Measurements from ENCODE around the gene ROR1.

Gene ROR1

DNA sequence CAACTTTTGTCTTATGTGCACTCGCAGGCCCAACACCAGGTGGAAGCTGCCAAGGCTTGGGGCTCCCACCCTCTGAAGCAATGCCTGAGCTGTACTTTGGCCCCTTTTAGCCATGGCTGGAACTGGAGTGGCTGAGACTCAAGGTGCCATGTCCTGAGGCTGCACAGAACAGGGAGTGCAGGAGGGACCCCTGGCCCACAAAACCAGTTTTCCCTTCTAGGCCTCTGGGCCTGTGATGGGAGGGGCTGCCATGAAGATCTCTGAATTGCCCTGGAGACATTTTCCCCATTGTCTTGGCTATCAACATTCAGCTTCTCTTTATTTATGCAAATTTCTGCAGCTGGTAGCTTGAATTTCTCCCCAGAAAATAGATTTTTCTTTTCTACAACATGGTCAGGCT lies 57.6 kb downstream of the ROR1 start:
- no peak for TF ChIP-seq ZNF274 (IDR thresholded peaks at IDR 0.05; ENCODE audit: low read depth, low read length)
- H3K4me3 ChIP-seq (ENCODE audit: low read length) = no peak overlapping the region

- H3K4me3 ChIP-seq (ENCODE audit: low read length) = no peak overlapping the region
Observed at GRCh38 chr1:63833363-63834119, 59.7 kb downstream of the ROR1 start.

GRCh38 chr1:63835128-63835527 lies 61.3 kb downstream of the ROR1 start:
- H3K4me3 ChIP-seq (ENCODE audit: low read length) = no peak overlapping the region
- no peak for TF ChIP-seq ZNF274 (IDR thresholded peaks at IDR 0.05; ENCODE audit: low read depth, low read length)

More at GRCh38 chr1:63833363-63834119, 59.7 kb downstream of the ROR1 start:
- no peak for TF ChIP-seq ZNF274 (IDR thresholded peaks at IDR 0.05; ENCODE audit: low read depth, low read length)

GRCh38 chr1:63836374-63836773 lies 62.6 kb downstream of the ROR1 start:
- no peak overlapping the region for H3K4me3 ChIP-seq (ENCODE audit: low read length)
- TF ChIP-seq ZNF274 (IDR thresholded peaks at IDR 0.05; ENCODE audit: low read depth, low read length) = no peak

DNA sequence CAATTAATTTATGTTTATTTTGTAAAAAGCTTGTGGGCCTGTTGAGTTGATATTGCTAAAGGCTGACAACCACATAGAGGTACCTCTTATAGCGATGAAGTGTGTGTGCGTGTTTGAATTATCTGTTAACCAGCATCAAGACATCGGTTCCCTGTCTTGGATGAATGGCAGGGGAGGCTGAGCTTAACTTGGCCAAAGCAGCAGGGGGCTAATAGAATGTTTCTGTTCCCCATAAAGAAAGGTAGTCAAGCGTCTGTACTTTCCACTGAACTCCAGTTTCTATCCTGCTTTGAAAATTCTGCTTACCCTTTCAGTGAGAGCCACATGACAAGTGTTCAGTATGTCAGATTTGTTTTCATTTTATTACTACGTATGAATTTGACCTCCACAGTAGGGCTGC lies 63.0 kb downstream of the ROR1 start:
- no peak for TF ChIP-seq ZNF274 (IDR thresholded peaks at IDR 0.05; ENCODE audit: low read depth, low read length)
- no peak overlapping the region for H3K4me3 ChIP-seq (ENCODE audit: low read length)

GRCh38 chr1:63843010-63843409 lies 69.2 kb downstream of the ROR1 start:
- TF ChIP-seq ZNF274 (IDR thresholded peaks at IDR 0.05; ENCODE audit: low read depth, low read length) = no peak
- no peak overlapping the region for H3K4me3 ChIP-seq (ENCODE audit: low read length)

- no peak overlapping the region for H3K4me3 ChIP-seq (ENCODE audit: low read length)
- no peak for TF ChIP-seq ZNF274 (IDR thresholded peaks at IDR 0.05; ENCODE audit: low read depth, low read length)
Observed at GRCh38 chr1:63843884-63844283, 70.1 kb downstream of the ROR1 start.

DNA sequence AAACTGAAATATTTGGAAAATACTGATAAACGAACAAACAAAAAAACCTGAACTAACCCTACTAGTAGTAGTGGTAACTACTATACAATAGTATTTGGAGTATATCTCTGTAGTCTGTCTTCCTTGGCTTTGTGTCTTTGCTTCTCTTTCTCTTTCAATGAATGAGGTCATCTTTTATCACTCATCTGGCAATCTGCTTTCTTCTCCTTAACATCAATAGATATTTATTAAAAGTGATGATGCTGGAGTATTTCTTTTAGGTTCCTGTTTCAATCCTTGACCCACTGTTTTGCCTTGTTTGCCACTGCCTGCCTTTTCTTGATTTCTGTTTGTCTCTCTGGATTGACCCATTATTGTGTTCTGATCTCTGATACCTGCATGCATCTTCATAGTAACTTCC lies 71.5 kb downstream of the ROR1 start:
- no peak overlapping the region for H3K4me3 ChIP-seq (ENCODE audit: low read length)
- TF ChIP-seq ZNF274 (IDR thresholded peaks at IDR 0.05; ENCODE audit: low read depth, low read length) = no peak

- no peak overlapping the region for H3K4me3 ChIP-seq (ENCODE audit: low read length)
- TF ChIP-seq ZNF274 (IDR thresholded peaks at IDR 0.05; ENCODE audit: low read depth, low read length) = no peak
Observed at GRCh38 chr1:63847308-63847910, 73.6 kb downstream of the ROR1 start.

DNA sequence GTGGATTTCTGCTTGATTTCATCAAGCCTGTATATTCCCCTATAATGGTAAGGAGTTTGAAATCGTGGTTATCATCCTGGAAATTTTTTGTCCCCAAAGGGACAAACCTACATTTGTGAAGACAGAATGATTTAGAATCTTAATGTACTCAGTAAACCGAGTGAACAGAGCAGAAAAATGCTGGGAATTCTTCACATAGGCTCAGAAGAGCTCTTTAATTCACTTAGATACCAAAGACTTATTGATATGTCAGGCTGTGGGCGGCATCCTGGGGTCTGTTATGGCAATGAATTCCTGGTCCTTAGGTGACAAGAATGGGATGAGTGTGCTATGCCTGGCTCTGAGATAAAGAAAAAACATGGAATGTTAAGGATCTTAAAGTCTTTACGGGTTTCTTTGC lies 74.9 kb downstream of the ROR1 start:
- TF ChIP-seq ZNF274 (IDR thresholded peaks at IDR 0.05; ENCODE audit: low read depth, low read length) = no peak
- no peak overlapping the region for H3K4me3 ChIP-seq (ENCODE audit: low read length)

DNA sequence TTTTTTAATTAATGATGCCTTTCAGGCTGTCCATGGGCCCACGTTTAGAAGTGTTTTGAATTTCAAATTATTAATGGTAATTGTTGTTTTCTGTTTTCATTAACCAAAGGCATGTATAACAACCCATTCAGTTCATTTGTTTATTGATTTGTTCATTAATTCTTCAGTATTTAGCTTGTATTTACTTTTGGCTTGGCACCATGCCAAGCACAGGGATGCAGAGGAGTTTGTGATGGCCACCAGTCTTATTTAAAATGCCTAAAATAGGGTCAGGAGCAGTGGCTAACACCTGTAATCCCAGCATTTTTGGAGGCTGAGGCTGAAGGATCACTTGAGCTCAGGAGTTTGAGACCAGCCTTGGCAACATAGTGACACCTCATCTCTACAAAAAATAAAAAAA lies 75.3 kb downstream of the ROR1 start:
- no peak for TF ChIP-seq ZNF274 (IDR thresholded peaks at IDR 0.05; ENCODE audit: low read depth, low read length)
- H3K4me3 ChIP-seq (ENCODE audit: low read length) = no peak overlapping the region

GRCh38 chr1:63854091-63854490 lies 80.3 kb downstream of the ROR1 start:
- no peak for TF ChIP-seq ZNF274 (IDR thresholded peaks at IDR 0.05; ENCODE audit: low read depth, low read length)
- no peak overlapping the region for H3K4me3 ChIP-seq (ENCODE audit: low read length)

GRCh38 chr1:63855942-63856341 lies 82.1 kb downstream of the ROR1 start:
- no peak for TF ChIP-seq ZNF274 (IDR thresholded peaks at IDR 0.05; ENCODE audit: low read depth, low read length)
- H3K4me3 ChIP-seq (ENCODE audit: low read length) = no peak overlapping the region

DNA sequence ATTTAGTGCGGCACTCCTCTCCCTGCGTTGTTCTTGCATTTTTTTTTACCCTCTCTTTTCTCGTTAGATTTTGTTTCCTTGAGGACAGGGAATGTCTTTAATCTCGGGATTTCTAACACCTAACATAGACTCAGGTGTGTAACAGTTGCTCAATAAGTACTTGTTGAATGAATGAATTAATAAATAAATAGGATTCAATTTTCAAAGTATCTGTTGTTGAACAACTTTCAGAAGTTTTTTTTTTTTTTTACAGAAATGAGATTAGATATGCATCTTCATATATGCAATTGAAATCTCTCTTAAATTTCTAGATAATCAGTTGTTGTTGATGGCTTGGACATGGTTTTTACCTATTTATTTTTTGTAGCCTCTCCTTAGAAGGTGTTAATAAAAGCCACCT lies 83.1 kb downstream of the ROR1 start:
- H3K4me3 ChIP-seq (ENCODE audit: low read length) = no peak overlapping the region
- no peak for TF ChIP-seq ZNF274 (IDR thresholded peaks at IDR 0.05; ENCODE audit: low read depth, low read length)

DNA sequence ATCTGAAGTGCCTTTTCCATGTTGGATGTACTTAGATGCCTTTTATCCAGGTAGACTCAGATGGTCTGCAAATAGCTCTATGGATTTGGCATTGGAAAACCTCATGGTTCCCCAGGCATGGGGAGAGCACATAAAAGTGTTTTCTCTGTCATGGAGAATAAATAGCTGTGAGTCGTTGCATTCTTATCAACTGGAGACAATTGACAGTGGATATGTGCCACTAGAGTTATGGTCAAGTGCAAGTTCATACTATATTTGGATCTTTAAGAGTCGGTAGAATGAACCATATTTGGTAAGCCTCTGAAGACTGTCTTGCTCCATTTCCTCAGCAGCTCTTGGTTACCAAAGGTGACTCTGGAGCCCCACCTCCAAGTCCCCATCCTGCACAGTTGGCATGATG lies 83.7 kb downstream of the ROR1 start:
- no peak for TF ChIP-seq ZNF274 (IDR thresholded peaks at IDR 0.05; ENCODE audit: low read depth, low read length)
- no peak overlapping the region for H3K4me3 ChIP-seq (ENCODE audit: low read length)
